ENCODE data around the gene SPACA4.

DNA sequence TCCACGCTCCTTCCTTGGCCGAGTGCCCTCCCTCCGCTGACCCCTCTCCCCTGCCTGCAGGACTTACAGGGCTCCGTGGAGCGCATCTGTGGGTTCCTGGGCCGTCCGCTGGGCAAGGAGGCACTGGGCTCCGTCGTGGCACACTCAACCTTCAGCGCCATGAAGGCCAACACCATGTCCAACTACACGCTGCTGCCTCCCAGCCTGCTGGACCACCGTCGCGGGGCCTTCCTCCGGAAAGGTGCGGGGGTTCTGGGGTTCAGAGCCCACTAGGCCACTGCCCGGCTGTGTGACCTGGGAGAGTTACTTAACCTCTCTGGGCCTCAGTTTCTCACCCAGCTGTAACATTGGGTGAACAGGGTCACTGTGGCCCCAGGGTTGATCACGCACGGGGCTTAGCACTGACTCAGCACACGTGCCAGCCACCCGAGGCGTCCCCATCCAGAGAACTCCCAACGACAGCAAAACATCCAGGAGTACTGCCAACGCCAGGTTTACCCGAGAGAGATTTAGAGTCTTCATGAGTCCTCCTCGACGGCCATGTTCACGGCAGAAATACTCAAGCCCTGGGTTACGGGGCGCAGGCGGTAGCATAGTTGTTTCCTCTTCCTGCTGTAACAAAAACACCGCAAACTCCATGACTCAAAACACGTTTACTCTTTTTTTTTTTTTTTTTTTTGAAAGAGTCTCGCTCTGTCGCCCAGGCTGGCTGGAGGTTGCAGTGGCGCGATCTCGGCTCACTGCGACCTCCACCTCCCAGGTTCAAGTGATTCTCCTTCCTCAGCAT lies 9.7 kb upstream of the SPACA4 start:
- TF ChIP-seq ARNTL (CRISPR knock-in tag; IDR thresholded peaks at IDR 0.05; ENCODE audit: borderline replicate concordance, low read depth) (no peak), SNAI2 (CRISPR knock-in tag; IDR thresholded peaks at IDR 0.05) (no peak), ZFP30 (CRISPR knock-in tag; IDR thresholded peaks at IDR 0.05) (no peak), RARB (CRISPR knock-in tag; IDR thresholded peaks at IDR 0.05) (no peak), ZNF8 (CRISPR knock-in tag; IDR thresholded peaks at IDR 0.05) (no peak)

All from SK-N-SH treated with all-trans-retinoic acid at 6 μM for 48 hours (cell line).